ELR (cell line): Measurements from ENCODE around the gene GUCY2C.
"Not testable (repeated sequence)": the region's sequence is repeated elsewhere in the genome, so short reads cannot be mapped to it uniquely, and the experiment has no call there.

Source experiments
- DNase-seq: peaks from one replicate; pipeline ENCODE4 v3.0.0-alpha.2; 2015; ENCODE audit warnings: low read depth

The GUCY2C gene

DNA sequence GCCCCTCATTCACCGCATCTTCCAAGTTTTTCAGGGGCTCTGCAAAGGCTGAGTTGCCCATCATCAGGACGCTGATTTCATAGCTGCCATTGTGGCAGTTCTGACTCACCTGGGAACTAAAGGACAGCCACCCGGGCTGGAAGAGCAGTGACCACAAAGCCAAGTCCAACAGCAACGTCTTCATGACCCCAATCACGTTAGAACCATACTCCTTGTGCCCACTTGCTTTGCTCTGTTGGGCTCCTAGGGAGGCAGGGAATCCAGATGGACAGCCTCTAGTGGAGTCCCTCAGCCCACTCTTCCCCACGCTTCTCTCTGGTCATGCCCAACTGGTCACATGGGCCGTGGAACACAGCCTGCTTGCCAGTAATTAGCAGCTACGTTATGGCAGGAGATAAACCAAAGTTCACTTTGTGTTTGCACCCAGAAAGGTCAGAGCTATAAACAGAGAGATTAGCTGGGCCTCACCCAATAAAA lies at the start of gene GUCY2C:
Gene GUCY2C (minus strand): TSS at position 335 of the 477 bp plus-strand sequence. CDS start 151 bp downstream, at position 184.
- no peak for DNase-seq

DNA sequence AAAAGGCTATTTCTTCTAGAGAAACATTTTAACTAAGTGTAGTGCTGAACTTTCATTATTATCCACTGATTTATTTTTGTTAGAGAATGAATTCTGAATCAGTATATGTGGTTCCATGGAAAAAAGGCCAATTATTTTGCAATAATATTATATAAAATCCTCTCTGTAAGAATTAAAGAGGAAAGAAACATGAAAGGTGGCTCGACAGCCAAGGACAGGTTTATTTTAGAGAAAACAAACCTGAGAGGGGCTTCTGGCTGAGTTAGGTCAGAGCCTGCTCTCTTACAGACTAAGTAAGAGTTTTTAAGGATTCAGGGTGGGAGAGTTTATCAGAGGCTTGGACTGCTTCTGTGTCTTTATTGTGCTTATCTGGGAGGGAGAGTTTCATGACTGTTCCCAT lies 46.7 kb upstream of the GUCY2C start:
- DNase-seq, result no peak

- DNase-seq, result no peak
These were observed 45.5 kb upstream of the GUCY2C start for GRCh38 chr12:14741942-14742341.

GRCh38 chr12:14741153-14741552 lies 44.8 kb upstream of the GUCY2C start:
- DNase-seq, result no peak

GRCh38 chr12:14736441-14736840 lies 40.0 kb upstream of the GUCY2C start:
- DNase-seq, result not testable (repeated sequence)

DNA sequence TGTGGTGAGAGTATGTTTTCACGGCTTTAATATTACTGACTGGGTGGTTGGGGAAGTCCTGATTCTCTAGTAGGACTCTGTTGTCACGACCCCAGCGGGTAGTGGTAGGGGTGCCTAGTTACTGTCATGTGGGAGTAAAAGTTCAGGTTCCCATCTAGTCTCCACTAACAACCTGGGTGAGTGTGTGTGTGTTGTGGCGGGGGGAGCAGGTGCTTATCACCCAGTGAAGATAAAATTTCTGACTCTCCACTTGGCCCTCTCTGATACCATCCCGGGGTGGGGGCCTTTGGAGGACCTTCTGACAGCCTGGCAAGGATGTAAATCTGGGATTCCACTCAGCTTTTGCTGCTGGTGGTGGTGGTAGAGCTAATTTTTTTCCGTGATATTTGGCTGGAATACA lies 35.4 kb upstream of the GUCY2C start:
- DNase-seq, result no peak

- no peak for DNase-seq
These were observed 33.2 kb upstream of the GUCY2C start for GRCh38 chr12:14729586-14729985.

DNA sequence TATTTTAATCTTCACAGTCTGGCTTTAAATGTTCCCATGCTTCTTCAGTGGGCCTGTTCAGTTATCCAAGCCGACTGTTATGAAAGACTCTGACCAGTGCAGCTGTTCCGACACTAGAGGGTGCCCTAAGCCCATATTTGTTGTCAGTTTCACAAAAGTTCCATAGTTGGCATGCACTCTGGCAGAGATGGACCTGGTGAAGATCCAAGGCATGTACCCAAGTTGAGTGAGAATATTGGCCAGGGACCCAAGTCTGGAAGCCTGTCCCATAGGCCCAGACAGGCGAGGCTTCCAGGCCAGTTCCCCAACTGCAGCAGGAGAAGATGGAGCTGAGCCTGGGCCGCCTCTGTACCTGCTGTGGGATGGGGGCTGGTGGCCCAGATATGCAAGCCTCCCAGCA lies 27.4 kb upstream of the GUCY2C start:
- peak; percentile 68 for DNase-seq

GRCh38 chr12:14716848-14717444 lies 20.5 kb upstream of the GUCY2C start:
- peak; percentile 59 for DNase-seq

- DNase-seq, result no peak
These were observed 18.0 kb upstream of the GUCY2C start for GRCh38 chr12:14714437-14714836.

DNA sequence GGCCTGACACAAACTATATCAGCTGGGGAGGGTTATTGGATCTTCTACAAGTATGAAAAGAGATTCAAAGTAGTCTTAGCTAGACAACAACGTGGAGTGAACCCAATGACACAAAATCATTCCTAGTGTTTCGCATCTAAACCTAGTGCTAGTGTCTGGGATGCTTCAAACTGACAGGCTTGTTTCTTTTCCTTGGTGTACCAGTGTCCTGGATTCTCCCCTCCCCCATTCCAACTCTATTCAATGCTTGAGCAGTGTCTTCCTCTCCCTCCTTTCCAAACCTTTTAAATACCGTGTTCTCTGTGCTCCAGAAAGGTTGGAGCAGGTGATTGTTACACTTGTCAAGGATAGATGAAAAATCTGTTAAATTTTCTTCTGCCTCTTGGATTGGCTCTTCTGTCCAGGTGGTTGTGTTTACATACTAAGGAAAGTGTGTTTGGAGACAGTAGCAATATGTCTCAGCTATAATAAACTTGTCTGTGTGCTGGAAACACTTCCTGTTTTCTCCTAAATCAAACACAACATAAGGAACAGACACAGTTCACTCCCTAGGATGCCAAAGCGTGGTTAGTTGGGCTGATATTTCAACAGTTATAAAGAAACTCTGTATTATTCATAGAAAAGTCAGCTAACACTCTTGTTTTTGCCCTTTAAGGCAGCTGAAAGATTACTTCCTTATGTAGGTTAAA lies 14.4 kb upstream of the GUCY2C start:
- DNase-seq, result no peak

GRCh38 chr12:14701809-14702568 lies 5.6 kb upstream of the GUCY2C start:
- no peak for DNase-seq

DNA sequence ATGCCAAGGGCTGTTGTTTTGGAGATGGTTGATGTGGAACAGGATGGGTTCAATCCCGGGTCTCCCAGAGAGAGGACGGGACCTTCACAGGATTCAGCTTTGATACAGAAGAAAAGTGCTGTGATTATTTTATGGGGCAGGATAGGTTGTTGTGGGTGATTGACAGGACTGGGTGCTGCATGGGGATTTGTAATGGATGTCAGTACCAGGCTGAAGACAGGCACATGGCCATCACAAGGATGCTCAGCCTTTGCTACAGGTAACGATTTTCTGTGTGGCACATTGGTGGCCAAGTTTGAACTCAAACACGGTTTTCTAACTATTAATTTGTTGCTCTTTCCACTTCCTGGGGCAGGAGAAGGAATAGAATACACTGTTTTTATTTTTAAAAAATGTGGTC lies 4.5 kb upstream of the GUCY2C start:
- no peak for DNase-seq

GRCh38 chr12:14699923-14700322 lies 3.5 kb upstream of the GUCY2C start:
- no peak for DNase-seq

DNA sequence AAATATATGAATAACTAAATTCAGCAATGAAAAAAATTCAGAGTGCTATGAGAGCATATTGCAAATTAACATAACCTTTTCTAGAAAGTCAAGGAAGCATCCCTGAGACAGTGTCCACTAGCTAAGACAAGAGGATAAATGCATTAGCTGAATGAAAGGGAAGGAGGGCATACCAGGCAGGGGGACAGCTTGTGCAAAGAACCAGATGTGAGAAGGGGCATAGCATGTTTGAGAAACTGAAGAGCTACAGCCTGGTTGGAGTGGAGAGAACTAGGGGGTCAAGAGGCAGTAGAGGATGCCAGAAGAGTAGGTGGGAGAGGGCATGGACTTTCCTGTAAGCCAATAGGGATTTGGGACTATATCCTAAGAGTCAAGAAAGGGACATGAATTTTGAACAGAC lies 2.2 kb upstream of the GUCY2C start:
- DNase-seq, result no peak

GRCh38 chr12:14695715-14696141 lies 671 bp downstream of the GUCY2C start:
- no peak for DNase-seq

DNA sequence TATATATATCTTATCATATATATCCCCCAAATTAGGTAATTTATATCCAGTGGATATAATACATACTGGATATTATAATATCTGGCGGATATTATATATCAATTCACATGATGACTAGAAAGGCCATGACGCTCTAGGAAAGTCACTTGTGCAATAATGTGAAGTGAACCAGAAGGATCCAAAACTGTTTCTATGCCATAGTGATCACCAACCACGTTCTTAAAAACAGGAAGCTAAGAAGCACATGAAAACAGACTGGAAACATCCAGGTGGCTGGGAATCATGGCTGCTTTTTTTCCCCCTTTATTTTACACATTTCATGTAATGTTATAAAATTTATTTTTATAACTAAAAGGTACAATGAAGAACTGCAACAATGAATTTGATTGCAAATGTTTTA lies 1.4 kb downstream of the GUCY2C start:
- no peak for DNase-seq

DNA sequence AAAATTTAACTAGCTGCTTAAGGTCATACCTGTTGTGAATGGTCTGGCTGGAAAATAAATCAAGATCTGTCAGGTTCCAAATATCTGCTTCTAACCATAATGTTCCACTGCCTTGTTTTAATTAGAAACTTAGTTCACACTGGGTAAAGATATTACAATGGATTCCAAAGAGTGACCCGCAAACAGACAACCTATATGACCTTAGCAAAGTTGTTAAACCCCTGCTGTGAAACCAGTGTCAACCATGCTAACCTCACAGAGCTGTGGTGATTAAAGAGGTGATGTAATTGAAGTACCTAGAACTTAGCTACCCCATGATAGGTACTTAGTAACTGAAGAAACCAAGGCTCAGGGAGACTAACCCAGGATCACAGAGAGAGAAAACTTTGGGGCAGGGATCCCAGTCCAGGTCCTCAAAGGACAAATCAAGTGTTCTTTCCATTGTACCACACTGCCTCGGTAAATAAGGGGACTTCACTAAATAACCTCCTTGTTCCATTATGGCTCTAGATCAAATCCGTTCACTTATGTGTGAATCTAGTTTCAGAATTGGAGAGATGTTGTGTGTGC lies 2.2 kb downstream of the GUCY2C start:
- DNase-seq, result no peak

DNA sequence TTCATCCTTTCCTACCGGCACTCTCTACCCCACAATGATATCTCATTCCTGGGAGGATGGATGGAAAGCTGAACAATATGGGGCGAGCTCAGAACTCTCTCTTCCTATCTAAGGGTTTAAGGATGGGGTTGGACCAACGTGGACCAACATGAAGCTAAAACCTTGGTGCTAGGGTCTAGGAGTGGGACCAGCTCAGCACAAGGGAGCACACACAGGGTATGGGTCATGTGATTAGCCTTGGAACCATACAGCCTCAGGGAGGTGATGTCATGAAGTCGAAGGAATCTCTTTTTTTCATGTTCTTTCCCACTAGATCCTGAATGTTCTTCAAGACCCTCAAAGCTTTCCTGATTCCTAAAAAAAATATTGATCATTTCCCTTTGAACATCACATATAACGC lies 3.3 kb downstream of the GUCY2C start:
- no peak for DNase-seq

GRCh38 chr12:14691560-14691959 lies 4.8 kb downstream of the GUCY2C start:
- no peak for DNase-seq

GRCh38 chr12:14689996-14690395 lies 6.4 kb downstream of the GUCY2C start:
- no peak for DNase-seq

DNA sequence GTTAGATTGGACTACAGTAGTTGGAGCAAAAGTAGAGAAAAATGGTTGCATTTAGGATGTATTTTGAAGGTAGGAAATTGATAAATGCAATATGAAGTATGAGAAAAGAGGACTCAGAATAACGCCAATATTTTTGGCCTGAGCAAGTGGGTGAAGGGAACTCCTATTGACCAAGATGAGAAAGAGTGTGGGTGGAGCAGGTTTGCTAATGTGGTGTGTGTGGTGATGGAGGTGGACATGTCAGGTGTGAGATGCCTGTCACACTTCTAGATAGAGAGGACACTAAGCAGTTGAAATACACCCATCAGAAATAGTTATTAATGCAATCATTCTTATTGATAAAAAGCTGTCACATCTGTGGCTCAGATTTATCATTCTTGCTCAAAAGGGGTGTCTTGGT lies 7.3 kb downstream of the GUCY2C start:
- no peak for DNase-seq

DNA sequence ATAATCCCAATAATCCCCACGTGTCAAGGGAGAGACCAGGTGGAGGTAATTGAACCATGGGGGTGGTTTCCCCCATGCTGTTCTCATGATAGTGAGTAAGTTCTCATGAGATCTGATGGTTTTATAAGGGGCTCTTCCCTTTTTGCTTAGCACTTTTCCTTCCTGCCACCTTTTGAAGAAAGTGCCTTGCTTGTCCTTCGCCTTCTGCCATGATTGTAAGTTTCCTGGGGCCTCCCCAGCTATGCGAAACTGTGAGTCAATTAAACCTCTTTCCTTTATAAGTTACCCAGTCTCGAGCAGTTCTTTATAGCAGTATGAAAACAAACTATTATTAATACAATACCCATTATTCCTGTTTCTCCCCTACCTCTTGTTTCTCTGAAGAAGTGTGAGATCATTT lies 14.2 kb downstream of the GUCY2C start:
- DNase-seq, result not testable (repeated sequence)
